AG20443 (cell line): ENCODE results near the gene PRR19.

ENCODE experiments used
- DNase-seq: peaks from one replicate; pipeline ENCODE4 v3.0.0; 2012; ENCODE audit warnings: low spot score, mixed read lengths

The PRR19 gene

DNA sequence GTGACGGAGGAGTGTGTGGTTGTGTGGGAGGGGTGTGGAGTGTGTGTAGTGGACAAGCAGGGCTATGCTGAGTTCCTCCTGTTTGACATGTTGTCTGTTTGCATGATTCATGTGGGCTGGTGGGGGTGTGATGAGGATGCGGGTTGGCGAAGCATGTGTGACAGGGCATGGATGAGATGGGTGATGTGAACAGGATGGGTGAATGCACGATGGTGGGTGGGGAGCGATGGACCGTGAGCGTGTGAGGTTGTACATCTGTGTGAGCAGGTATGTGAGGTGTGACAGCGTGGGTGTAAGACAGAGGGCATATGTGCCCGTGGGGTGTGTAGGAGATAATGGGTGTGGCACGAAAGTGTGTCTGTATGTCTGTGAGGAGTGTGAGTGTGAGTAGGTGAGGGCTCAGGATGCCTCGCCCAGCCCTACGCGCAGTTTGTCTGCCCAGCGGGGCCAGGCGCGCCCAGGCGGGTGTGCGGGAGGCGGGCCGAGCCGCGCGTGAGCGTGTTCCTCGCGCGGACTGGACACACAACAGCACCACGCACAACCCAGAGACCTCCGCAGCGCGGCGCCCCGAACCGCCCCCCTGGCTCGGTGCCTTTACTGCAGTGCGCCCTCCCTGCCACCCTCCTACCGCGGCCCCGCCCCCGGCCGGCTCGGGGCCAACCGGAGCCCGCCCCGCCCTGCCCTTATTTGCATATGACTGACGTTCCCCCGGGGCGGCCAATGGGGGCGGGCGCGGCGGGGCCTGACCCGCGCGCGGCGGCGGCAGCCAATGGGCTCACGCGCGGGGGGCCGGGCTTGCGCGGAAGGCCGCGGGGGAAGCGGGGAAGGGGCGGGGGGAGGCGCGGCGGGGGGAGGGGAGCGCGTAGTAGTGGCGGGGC lies 18.5 kb upstream of the PRR19 start:
- DNase-seq, result peak; percentile 96

DNA sequence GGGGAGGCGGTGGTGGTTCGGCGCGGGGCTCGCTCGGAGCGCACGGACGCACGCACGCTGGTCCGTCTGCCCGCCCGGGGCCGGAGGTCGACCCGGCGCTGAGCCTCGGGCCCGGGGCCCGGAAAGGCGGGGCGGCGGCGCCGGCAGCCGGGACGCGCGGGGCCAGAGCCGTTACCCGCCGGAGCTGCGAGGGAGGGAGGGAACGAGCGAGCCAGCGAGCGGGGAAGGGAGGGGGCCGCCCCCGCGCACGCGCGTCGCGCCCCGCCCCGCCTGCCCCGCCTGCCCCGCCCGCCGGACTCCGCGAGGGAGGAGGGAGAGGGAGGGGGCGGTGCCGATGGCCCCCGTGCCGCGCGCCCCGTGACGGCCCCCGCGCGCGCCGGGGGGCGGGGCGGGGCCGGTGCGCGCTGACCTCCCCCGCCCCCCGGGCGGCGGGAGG lies 17.8 kb upstream of the PRR19 start:
- DNase-seq, result peak; percentile 98

DNA sequence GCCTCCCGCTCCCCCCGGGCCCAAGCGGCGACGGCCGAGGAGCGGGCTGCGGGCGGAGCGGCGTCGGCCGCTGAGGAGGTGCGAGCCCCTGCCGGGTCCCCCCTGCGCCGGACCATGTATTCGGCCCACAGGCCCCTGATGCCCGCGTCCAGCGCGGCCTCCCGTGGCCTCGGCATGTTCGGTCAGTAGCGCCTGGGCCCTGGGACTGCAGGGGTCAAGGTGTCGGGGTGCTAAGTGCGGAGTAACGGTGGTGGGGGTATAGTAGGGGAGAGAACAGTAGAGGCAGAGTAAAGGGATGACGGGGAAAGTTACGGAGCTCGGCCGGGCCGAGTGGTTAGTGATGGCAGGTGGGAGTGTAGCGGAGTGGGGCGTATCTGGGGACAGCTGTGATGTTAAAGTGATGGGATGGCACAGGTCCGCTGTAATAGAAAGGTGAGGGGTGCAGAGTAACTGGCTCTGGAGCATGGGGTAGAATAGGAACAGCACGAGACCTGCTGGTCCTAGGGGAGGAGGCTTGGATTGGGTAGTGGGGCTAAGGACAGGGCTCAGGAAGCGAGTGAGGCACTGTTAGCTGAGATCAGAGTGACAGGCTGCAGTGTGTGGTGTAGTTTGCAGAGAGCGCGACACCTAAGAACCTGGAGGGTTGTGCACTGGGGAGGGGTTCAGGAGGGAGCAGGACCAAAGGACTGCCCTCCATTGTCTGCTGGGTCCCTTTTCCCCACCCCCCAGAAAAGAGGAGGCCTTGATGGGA lies 17.2 kb upstream of the PRR19 start:
- DNase-seq, result no peak

DNA sequence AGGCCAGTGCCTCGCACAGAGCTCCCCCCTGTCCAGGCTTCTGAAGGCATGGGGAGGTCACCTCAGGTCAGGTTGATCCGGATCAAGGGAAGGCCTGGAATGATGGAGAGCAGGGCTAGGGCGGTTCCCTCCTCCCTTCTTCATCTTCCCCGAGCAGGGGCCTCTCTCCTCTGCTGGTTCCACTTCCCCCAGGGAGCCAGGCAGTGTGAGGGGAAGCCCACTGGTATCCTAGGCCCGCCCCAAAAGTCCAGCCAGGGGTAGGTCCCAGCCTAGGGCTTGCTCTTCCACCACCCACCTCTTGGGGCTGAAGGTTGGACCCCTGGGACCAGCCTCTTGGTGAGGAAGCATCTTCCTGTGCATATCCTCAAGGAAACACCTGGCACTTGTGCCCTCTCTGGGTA lies 16.4 kb upstream of the PRR19 start:
- no peak for DNase-seq

DNA sequence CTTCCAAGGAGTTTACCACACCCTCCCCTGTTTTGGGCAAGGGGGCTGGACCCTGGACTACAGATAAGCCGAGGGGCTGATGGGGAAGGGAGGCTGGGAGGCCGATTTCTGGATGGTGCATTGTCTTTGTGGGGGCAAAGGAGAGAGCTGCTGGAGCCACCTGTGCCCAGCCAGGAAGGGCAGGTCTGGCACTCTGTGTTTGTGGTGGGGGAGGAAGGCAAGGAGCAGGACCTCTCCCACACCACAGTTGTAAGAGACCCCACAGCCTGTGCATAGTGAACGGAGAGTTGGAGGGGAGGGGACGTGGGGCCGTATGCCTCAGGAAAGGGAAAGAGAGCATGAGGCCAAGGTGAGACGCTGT lies 16.0 kb upstream of the PRR19 start:
- no peak for DNase-seq

DNA sequence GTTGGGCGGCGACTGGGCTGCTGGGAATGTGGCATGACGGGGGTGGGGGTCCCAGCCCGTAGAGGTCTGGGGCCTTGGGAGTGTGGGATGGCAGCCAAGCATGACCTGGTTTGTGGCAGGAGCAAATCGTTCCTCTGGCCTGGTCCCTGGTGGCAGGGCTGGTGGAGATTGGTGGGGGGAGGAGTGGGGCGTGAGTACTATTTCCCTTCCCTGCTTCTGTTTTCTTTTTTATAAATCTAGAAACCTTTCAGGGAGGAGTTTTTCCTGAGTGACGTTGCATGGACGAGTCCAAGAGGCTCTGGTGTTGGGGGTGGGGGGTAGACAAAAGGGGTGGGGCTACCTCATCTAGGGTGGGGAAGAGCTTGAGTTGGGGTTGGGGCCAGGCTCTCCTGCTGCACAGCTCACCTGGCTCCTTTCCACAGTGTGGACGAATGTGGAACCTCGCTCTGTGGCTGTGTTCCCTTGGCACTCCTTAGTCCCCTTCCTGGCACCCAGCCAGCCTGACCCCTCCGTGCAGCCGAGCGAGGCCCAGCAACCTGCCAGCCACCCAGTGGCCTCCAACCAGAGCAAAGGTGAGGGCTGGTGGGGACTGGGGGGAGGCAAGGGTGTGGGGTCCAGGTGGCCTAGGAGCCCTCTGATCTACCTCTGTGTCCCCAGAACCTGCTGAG lies 15.4 kb upstream of the PRR19 start:
- DNase-seq, result no peak

DNA sequence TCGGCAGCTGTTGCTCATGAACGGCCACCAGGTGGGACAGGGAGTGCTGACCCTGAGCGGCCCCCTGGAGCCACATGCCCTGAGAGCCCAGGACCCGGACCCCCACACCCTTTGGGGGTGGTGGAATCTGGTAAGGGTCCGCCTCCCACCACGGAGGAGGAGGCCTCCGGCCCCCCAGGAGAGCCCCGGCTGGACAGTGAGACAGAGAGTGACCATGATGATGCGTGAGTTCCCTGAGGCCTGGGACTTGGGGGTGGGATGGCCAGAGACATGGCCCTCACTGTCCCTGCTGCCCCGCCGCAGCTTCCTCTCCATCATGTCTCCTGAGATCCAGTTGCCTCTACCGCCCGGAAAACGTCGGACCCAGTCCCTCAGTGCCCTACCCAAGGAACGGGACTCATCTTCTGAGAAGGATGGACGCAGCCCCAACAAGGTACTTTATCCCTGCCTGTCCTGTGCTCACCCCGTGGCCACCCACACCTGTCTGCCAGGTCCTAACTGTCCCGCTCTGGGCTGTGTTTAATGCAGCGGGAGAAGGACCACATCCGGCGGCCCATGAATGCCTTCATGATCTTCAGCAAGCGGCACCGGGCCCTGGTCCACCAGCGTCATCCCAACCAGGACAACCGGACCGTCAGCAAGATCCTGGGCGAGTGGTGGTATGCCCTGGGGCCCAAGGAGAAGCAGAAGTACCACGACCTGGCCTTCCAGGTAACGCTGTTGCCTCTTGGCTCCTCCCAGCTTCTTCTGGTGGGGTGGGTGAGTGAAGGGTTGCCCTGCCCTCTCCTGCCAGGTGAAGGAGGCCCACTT lies 14.7 kb upstream of the PRR19 start:
- no peak for DNase-seq

DNA sequence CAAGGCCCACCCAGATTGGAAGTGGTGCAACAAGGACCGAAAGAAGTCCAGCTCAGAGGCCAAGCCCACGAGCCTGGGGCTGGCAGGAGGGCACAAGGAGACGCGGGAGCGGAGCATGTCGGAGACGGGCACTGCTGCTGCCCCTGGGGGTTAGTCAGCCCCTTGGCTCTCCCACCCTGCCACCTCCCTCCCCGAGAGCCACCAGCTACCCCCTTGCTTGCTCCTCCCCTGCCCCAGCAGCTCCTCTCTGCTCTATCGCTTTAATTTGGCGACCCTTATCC lies 14.2 kb upstream of the PRR19 start:
- DNase-seq, result no peak

DNA sequence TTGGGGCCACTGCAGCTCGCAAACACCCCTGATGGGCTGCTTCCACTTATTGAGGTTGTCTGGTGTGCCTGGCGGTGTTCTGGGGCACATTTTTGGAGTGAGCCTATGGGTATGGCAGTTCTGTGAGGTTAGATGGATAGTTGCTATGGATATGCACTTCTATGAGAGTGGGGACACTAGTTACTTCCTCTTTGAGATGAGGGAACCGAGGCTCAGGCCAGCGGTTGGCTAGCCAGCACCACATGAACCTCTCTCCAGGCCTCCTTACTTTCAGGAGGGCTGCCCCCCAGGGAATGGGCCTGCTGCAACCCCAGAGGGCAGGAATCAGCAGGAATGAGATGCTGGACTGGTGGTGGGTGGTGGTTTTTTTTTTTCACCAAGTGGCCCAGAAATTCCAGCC lies 13.5 kb upstream of the PRR19 start:
- DNase-seq, result no peak

DNA sequence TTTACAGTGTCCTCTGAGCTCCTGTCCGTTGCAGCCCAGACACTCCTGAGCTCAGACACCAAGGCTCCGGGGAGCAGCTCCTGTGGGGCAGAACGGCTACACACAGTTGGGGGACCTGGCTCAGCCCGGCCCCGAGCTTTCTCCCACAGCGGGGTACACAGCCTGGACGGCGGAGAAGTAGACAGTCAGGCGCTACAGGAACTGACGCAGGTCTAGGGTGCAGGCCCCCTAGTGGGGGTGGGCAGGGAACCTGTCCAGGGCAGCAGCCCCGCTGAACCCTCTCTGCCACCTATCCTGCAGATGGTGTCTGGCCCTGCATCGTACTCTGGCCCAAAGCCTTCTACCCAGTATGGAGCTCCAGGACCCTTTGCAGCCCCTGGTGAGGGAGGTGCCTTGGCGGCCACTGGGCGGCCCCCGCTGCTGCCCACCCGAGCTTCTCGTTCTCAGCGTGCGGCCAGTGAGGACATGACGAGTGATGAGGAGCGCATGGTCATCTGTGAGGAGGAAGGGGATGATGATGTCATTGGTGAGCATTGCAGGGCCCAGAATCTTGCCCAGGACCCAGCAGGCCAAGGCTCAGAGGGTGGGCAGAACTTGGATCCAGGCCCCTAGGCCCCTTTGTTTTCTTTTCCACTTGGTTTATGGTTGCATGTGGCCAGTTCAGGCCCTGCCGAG lies 12.9 kb upstream of the PRR19 start:
- DNase-seq, result no peak

DNA sequence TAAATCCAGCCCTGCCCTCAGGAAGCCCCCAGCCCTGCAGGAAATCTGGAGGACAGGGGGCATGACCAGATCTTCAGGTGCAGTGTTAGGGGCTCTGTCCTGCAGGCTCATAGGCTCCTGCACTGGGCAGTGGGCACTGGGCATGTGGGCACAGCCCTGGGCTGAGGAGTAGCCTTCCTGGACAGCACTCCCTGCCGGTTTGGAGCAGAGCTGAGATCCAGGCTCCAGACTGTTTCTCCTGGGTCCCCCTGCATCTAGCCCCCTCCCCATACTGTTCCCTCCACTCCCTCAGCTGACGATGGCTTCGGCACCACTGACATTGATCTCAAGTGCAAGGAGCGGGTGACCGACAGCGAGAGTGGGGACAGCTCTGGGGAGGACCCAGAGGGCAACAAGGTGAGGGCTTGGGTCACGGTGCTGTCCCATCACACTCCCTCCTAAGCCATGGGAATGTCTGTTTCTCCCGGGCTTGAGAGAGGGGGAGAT lies 12.3 kb upstream of the PRR19 start:
- no peak for DNase-seq

DNA sequence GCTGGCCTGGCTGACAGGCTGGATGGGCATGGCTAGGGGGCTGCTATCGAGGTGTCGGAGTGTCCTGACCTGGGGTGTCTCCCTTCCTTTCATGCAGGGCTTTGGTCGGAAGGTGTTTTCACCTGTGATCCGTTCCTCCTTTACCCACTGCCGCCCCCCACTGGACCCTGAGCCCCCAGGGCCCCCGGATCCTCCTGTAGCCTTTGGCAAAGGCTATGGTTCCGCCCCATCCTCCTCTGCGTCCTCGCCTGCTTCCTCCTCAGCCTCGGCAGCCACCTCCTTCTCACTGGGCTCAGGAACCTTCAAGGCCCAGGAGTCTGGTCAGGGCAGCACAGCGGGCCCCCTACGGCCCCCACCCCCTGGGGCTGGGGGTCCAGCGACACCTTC lies 11.8 kb upstream of the PRR19 start:
- no peak for DNase-seq

DNA sequence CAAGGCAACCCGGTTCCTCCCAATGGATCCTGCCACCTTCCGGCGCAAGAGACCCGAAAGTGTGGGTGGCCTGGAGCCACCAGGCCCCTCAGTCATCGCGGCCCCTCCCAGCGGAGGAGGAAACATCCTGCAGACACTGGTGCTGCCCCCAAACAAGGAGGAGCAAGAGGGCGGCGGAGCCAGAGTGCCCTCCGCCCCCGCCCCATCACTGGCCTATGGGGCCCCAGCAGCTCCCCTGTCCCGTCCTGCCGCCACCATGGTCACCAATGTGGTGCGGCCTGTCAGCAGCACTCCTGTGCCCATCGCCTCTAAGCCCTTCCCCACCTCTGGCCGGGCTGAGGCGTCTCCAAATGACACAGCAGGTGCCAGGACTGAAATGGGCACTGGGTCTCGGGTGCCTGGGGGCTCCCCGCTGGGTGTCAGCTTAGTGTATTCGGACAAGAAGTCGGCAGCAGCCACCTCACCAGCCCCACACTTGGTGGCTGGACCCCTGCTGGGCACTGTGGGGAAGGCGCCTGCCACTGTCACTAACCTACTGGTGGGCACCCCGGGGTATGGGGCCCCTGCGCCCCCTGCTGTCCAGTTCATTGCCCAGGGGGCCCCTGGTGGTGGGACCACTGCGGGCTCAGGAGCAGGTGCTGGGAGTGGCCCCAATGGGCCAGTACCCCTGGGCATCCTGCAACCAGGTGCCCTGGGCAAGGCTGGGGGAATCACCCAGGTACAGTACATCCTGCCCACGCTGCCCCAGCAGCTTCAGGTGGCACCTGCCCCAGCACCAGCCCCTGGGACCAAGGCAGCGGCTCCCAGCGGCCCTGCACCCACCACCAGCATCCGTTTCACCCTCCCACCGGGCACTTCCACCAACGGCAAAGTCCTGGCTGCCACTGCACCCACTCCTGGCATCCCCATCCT lies 11.2 kb upstream of the PRR19 start:
- peak; percentile 39 for DNase-seq

DNA sequence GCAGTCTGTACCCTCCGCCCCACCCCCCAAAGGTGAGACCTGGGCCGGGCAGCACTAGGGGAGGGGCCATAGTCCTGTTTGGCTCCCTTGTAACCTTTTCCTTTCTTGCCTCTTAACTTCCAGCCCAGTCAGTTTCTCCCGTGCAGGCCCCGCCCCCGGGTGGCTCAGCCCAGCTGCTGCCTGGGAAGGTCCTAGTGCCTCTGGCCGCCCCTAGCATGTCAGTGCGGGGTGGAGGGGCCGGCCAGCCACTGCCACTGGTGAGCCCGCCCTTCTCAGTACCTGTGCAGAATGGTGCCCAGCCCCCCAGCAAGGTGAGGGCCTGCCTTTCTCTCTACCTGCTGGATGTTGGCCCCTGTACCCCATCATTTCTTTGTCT lies 10.5 kb upstream of the PRR19 start:
- DNase-seq, result no peak

DNA sequence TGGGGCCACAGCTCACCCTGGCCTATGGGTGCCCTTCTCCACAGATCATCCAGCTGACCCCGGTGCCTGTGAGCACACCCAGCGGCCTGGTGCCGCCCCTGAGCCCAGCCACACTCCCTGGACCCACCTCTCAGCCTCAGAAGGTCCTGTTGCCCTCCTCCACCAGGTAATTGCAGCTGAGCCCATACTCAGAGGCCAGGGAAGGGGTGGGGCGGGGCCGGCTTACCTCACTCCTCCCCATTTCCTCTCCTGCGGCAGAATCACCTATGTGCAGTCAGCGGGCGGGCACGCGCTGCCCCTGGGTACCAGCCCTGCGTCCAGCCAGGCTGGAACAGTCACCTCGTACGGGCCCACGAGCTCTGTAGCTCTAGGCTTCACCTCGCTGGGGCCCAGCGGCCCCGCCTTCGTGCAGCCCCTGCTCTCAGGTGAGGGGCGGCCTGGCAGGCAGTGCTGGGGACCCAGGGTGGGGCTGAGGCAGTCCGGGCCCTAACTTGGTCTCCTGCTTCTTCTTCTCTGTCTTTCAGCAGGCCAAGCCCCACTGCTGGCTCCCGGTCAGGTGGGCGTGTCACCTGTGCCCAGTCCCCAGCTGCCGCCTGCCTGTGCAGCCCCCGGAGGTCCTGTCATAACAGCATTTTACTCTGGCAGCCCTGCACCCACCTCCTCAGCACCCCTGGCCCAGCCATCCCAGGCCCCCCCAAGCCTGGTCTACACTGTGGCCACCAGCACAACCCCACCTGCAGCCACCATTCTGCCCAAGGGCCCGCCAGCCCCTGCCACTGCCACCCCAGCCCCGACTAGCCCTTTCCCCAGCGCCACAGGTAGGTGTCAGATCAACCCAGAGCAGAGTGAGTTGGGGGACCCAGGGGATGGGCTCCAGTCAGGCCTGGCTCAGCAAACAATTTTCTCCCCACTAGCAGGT lies 9.6 kb upstream of the PRR19 start:
- no peak for DNase-seq

DNA sequence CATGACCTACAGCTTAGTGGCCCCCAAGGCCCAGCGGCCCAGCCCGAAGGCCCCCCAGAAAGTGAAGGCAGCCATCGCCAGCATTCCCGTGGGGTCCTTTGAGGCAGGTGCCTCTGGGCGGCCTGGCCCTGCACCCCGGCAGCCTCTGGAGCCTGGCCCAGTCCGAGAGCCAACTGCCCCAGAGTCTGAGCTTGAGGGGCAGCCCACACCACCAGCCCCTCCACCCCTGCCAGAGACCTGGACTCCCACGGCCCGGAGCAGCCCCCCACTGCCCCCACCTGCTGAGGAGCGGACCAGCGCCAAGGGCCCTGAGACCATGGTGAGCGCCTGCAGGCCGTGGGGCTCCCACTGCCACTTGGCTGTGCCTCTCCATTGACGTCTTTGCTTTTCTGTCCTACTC lies 9.0 kb upstream of the PRR19 start:
- DNase-seq, result no peak

DNA sequence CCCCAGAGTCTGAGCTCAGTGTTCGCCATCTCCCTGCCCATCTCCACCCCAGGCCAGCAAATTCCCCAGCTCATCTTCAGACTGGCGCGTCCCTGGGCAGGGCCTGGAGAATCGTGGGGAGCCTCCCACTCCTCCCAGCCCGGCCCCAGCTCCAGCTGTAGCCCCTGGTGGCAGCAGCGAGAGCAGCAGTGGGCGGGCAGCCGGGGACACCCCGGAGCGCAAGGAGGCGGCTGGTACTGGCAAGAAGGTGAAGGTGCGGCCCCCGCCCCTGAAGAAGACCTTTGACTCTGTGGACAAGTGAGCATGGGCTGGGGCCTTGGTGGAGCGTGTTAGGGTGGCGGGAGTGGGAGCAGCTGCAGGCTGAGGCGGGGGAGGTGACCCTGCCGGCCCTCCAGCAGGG lies 8.4 kb upstream of the PRR19 start:
- no peak for DNase-seq

DNA sequence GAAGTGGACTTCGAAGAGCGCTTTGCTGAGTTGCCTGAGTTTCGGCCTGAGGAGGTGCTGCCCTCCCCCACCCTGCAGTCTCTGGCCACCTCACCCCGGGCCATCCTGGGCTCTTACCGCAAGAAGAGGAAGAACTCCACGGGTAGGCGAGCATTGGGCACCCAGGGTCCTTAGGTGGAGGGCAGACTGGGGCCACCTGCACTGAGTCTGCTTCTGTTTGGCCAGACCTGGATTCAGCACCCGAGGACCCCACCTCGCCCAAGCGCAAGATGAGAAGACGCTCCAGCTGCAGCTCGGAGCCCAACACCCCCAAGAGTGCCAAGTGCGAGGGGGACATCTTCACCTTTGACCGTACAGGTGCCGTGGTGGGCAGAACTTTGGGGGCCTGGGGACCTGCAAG lies 8.0 kb upstream of the PRR19 start:
- no peak for DNase-seq

DNA sequence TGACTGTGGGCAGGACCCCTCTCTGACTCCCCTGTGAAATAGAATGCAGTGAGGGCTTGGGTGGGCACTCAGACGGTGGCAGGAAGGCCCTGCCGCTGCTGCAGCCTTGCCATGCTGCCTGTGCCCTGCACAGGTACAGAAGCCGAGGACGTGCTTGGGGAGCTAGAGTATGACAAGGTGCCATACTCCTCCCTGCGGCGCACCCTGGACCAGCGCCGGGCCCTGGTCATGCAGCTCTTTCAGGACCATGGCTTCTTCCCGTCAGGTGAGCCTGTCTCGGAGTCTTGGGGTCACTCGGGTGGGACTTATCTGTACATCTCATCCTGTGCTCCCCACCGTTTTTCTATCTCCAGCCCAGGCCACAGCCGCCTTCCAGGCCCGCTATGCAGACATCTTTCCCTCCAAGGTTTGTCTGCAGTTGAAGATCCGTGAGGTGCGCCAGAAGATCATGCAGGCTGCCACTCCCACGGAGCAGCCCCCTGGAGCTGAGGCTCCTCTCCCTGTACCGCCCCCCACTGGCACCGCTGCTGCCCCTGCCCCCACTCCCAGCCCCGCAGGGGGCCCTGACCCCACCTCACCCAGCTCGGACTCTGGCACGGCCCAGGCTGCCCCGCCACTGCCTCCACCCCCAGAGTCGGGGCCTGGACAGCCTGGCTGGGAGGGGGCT lies 7.3 kb upstream of the PRR19 start:
- DNase-seq, result no peak
